OCI-LY3 (cell line): ENCODE results near the gene ERBB4.

Source experiments
- H2AFZ ChIP-seq: fragments of 200-600, 300-600 bp; shearing (Covaris generic); 2 replicates; pipeline ENCODE4 v1.6.0; 2014; ENCODE audit warnings: antibody characterized with exemption, low read depth, low read length
- H3K27ac ChIP-seq: fragments of 200-600, 300-600 bp; sonication (generic); 2 replicates; pipeline ENCODE4 v1.5.1; 2014; ENCODE audit warnings: mild to moderate bottlenecking, low read length, moderate library complexity, mixed read lengths
- H3K27me3 ChIP-seq: fragments of 200-600, 300-600 bp; sonication (generic); 2 replicates; pipeline ENCODE4 v1.6.1; 2014; ENCODE audit warnings: low read depth, low read length, mixed read lengths
- H3K36me3 ChIP-seq: fragments of 200-600, 300-600 bp; sonication (generic); replicated peaks from 2 replicates; pipeline ENCODE3; 2014; ENCODE audit warnings: low read depth, low read length, mixed read lengths
- H3K4me1 ChIP-seq: fragments of 300-600, 200-600 bp; sonication (generic); 2 replicates; pipeline ENCODE4 v1.6.1; 2014; ENCODE audit warnings: low read length, mixed read lengths
- H3K4me2 ChIP-seq: fragments of 200-600, 300-600 bp; sonication (generic); 2 replicates; pipeline ENCODE4 v1.6.1; 2014; ENCODE audit warnings: low read length, mixed read lengths
- H3K4me3 ChIP-seq: fragments of 300-600, 200-600 bp; sonication (generic); 2 replicates; pipeline ENCODE4 v1.5.1; 2014; ENCODE audit warnings: antibody characterized with exemption, mild to moderate bottlenecking, low read length, moderate library complexity
- H3K79me2 ChIP-seq: fragments of 300-600, 200-600 bp; shearing (Covaris generic); 2 replicates; pipeline ENCODE4 v1.6.1; 2014; ENCODE audit warnings: mild to moderate bottlenecking, low read length, mixed read lengths
- H3K9ac ChIP-seq: fragments of 300-600, 200-600 bp; shearing (Covaris generic); 2 replicates; pipeline ENCODE4 v1.6.0; 2014; ENCODE audit warnings: mild to moderate bottlenecking, low read length, moderate library complexity
- H3K9me3 ChIP-seq: fragments of 200-600, 300-600 bp; shearing (Covaris generic); 2 replicates; pipeline ENCODE4 v1.6.1; 2014; ENCODE audit warnings: low read length, mixed read lengths; ENCODE audit not compliant: insufficient read depth
- H4K20me1 ChIP-seq: fragments of 200-600, 300-600 bp; sonication (generic); 2 replicates; pipeline ENCODE4 v1.6.1; 2016; ENCODE audit warnings: low read length, mixed read lengths; ENCODE audit not compliant: insufficient read depth
- EZH2phosphoT487 ChIP-seq: fragments of 200-600 bp; shearing (Covaris generic); IDR thresholded peaks from 2 replicates; pipeline ENCODE4 v1.6.1; 2018; ENCODE audit warnings: antibody characterized with exemption, mixed run types, low read depth
- TF ChIP-seq, protein P1 (sequence below): fragments of 200-600, 300-600 bp; sonication (generic); IDR thresholded peaks from 2 replicates; pipeline ENCODE4 v1.5.1; 2014; ENCODE audit warnings: antibody characterized with exemption, low read length, low read depth

ERBB4 gene

DNA sequence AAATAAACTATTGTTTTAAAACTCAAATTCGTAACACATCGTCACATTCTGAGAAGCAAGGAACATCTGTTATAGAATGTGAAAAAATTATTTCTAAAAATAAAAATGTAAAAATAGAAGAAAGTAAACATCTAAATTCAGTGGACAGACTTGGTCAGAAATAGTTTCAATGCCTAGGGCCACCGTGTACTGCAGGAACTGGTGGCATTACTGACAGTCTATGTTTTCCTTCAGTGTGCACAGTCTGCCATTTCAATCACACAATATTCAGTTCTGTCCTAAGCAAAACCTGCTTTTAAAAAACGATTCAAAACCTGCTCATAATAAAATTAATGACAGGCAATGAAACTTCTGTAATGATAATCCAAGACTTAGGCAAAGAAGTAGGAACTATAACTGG, 190.1 kb downstream of the ERBB4 start:
- no peaks in the 10 kb centered on the region for H3K4me1 ChIP-seq
- no peaks in the 10 kb centered on the region for H3K36me3 ChIP-seq
- H3K27ac ChIP-seq = no peak overlapping the region
- TF ChIP-seq, protein P1, sequence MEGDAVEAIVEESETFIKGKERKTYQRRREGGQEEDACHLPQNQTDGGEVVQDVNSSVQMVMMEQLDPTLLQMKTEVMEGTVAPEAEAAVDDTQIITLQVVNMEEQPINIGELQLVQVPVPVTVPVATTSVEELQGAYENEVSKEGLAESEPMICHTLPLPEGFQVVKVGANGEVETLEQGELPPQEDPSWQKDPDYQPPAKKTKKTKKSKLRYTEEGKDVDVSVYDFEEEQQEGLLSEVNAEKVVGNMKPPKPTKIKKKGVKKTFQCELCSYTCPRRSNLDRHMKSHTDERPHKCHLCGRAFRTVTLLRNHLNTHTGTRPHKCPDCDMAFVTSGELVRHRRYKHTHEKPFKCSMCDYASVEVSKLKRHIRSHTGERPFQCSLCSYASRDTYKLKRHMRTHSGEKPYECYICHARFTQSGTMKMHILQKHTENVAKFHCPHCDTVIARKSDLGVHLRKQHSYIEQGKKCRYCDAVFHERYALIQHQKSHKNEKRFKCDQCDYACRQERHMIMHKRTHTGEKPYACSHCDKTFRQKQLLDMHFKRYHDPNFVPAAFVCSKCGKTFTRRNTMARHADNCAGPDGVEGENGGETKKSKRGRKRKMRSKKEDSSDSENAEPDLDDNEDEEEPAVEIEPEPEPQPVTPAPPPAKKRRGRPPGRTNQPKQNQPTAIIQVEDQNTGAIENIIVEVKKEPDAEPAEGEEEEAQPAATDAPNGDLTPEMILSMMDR = no peak
- TF ChIP-seq EZH2phosphoT487 = no peak
- no peaks in the 10 kb centered on the region for H3K27me3 ChIP-seq
- no peaks in the 10 kb centered on the region for H3K9me3 ChIP-seq
- no peaks in the 10 kb centered on the region for H3K79me2 ChIP-seq
- H3K9ac ChIP-seq = no peak overlapping the region
- no peak overlapping the region for H3K4me3 ChIP-seq
- H3K4me2 ChIP-seq = no peak overlapping the region
- H4K20me1 ChIP-seq = no peaks in the 10 kb centered on the region
- no peak overlapping the region for H2AFZ ChIP-seq

DNA sequence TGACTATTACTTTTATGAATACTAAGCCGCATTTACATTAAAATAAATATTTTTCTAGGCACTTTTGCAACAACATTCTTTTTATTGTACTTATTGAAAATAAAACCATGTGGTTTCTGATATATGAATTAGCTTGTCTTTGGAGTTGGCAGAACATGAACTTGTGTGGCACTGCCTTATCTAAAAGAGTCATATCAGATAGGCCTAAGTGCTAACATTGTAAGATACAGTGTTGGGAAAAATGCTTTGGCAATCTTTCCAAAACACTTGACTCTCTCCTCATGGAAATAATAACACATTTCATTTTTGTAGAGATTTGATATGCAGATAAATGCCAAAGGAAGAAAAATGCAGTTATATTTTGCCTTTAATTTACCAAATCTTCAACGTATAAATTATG, 191.7 kb downstream of the ERBB4 start:
- no peak overlapping the region for H2AFZ ChIP-seq
- H3K27ac ChIP-seq = no peak overlapping the region
- TF ChIP-seq, protein P1 = no peak
- no peak for TF ChIP-seq EZH2phosphoT487
- no peaks in the 10 kb centered on the region for H3K27me3 ChIP-seq
- no peaks in the 10 kb centered on the region for H3K79me2 ChIP-seq
- no peaks in the 10 kb centered on the region for H3K36me3 ChIP-seq
- no peak overlapping the region for H3K9ac ChIP-seq
- H3K4me1 ChIP-seq = no peaks in the 10 kb centered on the region
- no peak overlapping the region for H3K4me2 ChIP-seq
- H3K9me3 ChIP-seq = 0 out of 2 replicates have a peak, but pooled peaks cover 6% of the 10 kb centered on the region
- no peak overlapping the region for H3K4me3 ChIP-seq
- no peaks in the 10 kb centered on the region for H4K20me1 ChIP-seq

DNA sequence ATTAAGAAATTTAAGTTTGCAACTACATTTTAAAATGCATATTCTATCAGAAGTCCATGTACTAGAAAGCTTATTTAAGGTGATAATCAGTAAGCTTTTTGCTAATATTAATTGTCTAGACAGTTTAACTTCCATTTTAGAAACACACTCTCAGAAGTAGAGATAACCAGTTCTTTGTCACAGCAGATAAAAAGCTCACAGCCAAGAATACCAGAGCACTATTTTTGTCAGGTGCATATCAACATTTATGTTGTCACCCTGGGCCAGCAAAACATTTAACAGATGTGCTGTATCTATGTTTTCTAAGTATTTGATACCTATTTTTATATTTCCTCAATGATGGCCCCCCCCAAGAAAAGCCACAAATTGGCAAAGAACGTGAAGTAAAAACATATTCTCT, 192.6 kb downstream of the ERBB4 start:
- no peak overlapping the region for H3K4me2 ChIP-seq
- no peak overlapping the region for H3K27ac ChIP-seq
- H3K79me2 ChIP-seq = no peaks in the 10 kb centered on the region
- no peaks in the 10 kb centered on the region for H3K36me3 ChIP-seq
- H4K20me1 ChIP-seq = no peaks in the 10 kb centered on the region
- no peak overlapping the region for H2AFZ ChIP-seq
- no peaks in the 10 kb centered on the region for H3K4me1 ChIP-seq
- no peak for TF ChIP-seq EZH2phosphoT487
- TF ChIP-seq, protein P1 = no peak
- H3K9ac ChIP-seq = no peak overlapping the region
- no peak overlapping the region for H3K4me3 ChIP-seq
- H3K9me3 ChIP-seq = 0 out of 2 replicates have a peak, but pooled peaks cover 6% of the 10 kb centered on the region
- H3K27me3 ChIP-seq = no peaks in the 10 kb centered on the region

DNA sequence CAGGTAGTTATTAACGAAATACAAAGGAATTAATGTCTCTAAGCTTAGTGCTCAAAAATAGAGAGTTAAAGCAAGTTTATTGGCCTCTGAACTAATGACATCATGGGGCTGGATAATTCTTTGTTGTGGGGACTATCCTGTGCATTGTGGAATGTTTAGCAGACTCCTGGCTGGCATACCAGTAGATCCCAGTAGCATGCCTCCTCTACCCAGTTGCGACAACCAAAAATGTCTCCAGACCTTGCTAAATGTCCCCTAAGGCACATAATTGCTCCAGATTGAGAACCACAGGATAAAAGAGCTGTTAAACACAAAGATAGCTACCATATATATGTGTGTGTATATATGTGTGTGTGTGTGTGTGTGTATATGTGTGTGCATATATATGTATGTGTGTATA, 194.5 kb downstream of the ERBB4 start:
- Histone ChIP-seq H3K9ac (no peak overlapping the region), H3K27ac (no peak overlapping the region), H4K20me1 (no peaks in the 10 kb centered on the region), H2AFZ (no peak overlapping the region), H3K4me1 (no peaks in the 10 kb centered on the region), H3K4me2 (no peak overlapping the region), H3K36me3 (no peaks in the 10 kb centered on the region), H3K27me3 (no peaks in the 10 kb centered on the region), H3K79me2 (no peaks in the 10 kb centered on the region), H3K9me3 (0 out of 2 replicates have a peak, but pooled peaks cover 6% of the 10 kb centered on the region), H3K4me3 (no peak overlapping the region)
- TF ChIP-seq, protein P1 = no peak
- TF ChIP-seq EZH2phosphoT487 = no peak
